Body of pancreas (tissue), 4 donors: ENCODE measurements around the gene ALG3. TPM values are rescaled to one million over a fixed set of nuclear protein-coding genes. Genes with fewer than 3 reads are reported as not detected.
"Not testable (repeated sequence)": the region's sequence is repeated elsewhere in the genome, so short reads cannot be mapped to it uniquely, and the experiment has no call there.

Source experiments
- ATAC-seq: fragments of 150-250 bp; one replicate; pipeline ENCODE4 v1.9.1; 2016
- DNase-seq, 4 donors: peaks; one replicate each; pipeline ENCODE4 v3.0.0-alpha.2; 2019
- H3K27ac ChIP-seq, 4 donors: fragments of 200-600 bp; sonication (generic); 1 replicate in 3 of 4; 2 replicates in 1 of 4; pipeline versions ENCODE4 v1.5.1 to v1.6.1; 2016 to 2019; ENCODE audit warnings: mild to moderate bottlenecking in 1 of 4, mixed read lengths in 1 of 4, moderate library complexity in 1 of 4
- H3K27me3 ChIP-seq, 2 donors: fragments of 200-600 bp; sonication (generic); one replicate each; pipeline ENCODE4 v1.6.0; 2016; ENCODE audit warnings: mild to moderate bottlenecking in 1 of 2
- H3K36me3 ChIP-seq, 2 donors: fragments of 200-600 bp; sonication (generic); replicated peaks in 1 of 2; 2 replicates each; pipeline ENCODE4 v1.5.1; 2016; ENCODE audit warnings: low read depth in 2 of 2; ENCODE audit not compliant: insufficient read depth in 1 of 2
- H3K4me1 ChIP-seq: fragments of 200-600 bp; sonication (generic); one replicate; pipeline ENCODE4 v1.6.0; 2016
- H3K4me3 ChIP-seq, 2 donors: fragments of 200-600 bp; sonication (generic); 1 replicate in 1 of 2; 2 replicates in 1 of 2; pipeline ENCODE4 v1.5.1; 2016 to 2019
- H3K9me3 ChIP-seq, 3 donors: fragments of 200-600 bp; sonication (generic); 1 replicate in 2 of 3; 2 replicates in 1 of 3; pipeline ENCODE4 v1.5.1; 2016
- POLR2A ChIP-seq, 3 donors: fragments of 450-650 bp; IDR thresholded peaks; one replicate each; pipeline ENCODE4 v1.6.1; 2016; ENCODE audit warnings: antibody characterized with exemption in 3 of 3, mild to moderate bottlenecking in 2 of 3
- WGBS, 2 donors: methylation state at CpG; one replicate each; pipeline ENCODE4 v1.1.5; 2017; 5-methylcytosine and 5-hydroxymethylcytosine counted together
- intact Hi-C: fragments of 100-400 bp; cut with DNase I; formaldehyde crosslinking; loops from one replicate; pipeline ENCODE4 v1.15.1; 2023
- total RNA-seq, 2 donors: library from RNA; depleted of rRNA; stranded (reverse); fragments of >200 nt; gene quantifications; one replicate each; pipeline ENCODE4 v1.1.0, GENCODE V29; 2016
- TF ChIP-seq, protein P1 (sequence below), 7 experiments: fragments of 450-650 bp in 4 of 7; fragments of 200-600 bp in 3 of 7; sonication (generic) in 3 of 7; IDR thresholded peaks; one replicate each; pipeline ENCODE4 v1.5.1; 2016 to 2019; ENCODE audit warnings: antibody characterized with exemption in 7 of 7

Gene ALG3
- total RNA-seq, 2 donors from 2014 or later, result 32.4 to 67.6 TPM

DNA sequence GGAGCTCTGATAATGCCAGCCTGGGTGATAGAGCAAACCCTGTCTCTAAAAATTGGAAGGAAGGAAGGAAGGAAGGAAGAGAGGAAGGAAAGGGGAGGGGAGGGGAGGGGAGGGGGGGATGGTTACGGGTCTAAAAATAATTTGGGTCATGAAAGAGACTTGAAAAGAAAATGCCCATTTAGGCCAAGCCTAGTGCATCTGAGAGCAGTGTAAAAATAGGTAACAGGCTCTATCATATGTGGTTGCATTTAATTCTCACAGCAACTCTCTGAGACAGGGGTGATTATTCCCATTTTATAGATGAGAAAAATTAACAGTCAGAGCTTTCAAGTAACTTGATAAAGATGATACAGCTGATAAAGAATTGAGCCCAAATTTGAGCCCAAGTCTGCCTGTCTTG is 23.5 kb upstream of the ALG3 start:
- Histone ChIP-seq H3K9me3 (no peaks in the 10 kb centered on the region), H3K36me3 (no peaks in the 10 kb centered on the region), H3K27me3 (no peaks in the 10 kb centered on the region), H3K4me3 (no peak overlapping the region), H3K4me1 (peaks cover 19% of the 10 kb centered on the region), H3K27ac (no peak overlapping the region)
- no peak for DNase-seq
- TF ChIP-seq POLR2A (IDR thresholded peaks at IDR 0.05), result no peak
- TF ChIP-seq, protein P1, sequence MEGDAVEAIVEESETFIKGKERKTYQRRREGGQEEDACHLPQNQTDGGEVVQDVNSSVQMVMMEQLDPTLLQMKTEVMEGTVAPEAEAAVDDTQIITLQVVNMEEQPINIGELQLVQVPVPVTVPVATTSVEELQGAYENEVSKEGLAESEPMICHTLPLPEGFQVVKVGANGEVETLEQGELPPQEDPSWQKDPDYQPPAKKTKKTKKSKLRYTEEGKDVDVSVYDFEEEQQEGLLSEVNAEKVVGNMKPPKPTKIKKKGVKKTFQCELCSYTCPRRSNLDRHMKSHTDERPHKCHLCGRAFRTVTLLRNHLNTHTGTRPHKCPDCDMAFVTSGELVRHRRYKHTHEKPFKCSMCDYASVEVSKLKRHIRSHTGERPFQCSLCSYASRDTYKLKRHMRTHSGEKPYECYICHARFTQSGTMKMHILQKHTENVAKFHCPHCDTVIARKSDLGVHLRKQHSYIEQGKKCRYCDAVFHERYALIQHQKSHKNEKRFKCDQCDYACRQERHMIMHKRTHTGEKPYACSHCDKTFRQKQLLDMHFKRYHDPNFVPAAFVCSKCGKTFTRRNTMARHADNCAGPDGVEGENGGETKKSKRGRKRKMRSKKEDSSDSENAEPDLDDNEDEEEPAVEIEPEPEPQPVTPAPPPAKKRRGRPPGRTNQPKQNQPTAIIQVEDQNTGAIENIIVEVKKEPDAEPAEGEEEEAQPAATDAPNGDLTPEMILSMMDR (IDR thresholded peaks at IDR 0.05), result no peak
- ATAC-seq, result no peak
- intact Hi-C loops, result no loop called here
- 65 to 67% methylated on average over 1 of the region's 1 CpG for WGBS, 2 donors

DNA sequence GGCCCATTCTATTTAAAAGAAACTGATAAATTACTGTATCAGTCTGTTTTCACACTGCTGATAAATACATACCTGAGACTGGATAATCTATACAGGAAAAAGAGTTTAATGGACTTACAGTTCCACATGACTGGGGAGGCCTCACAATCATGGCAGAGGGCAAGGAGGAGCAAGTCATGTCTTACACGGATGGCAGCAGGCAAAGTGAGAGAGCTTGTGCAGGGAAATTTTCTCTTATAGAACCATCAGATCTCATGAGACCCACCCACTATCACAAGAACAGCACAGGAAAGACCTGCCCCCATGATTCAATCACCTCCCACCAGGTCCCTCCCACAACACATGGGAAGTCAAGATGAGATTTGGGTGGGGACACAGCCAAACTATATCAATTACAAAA is 18.5 kb upstream of the ALG3 start:
- H3K36me3 ChIP-seq, H3K9me3 ChIP-seq, H3K27ac ChIP-seq, ATAC-seq, H3K4me3 ChIP-seq, H3K27me3 ChIP-seq, DNase-seq, H3K4me1 ChIP-seq, intact Hi-C loops: not testable (repeated sequence)
- 87 to 93% methylated on average over 1 of the region's 1 CpG for WGBS, 2 donors

DNA sequence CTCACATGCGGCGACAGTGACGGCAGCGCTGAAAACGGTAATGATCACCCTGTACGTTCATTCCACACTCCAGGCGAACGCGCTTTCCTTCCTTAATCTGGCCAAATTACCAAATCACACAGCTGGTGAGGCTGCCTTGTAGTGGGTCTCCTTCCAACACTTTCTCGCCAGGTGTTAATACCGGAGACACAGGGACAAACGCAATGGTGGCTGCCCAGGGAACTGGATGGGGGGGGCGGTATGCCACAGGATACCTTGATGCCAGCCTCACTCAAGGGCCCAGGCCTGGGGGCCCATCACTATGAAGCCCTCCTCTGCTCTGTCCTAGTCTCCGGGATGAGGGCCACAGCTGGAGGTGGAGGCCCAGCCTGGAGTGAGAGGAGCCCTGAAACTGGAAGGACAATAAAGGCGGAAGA is 14.0 kb upstream of the ALG3 start:
- ATAC-seq (no peak), DNase-seq (no peak)
- Histone ChIP-seq H3K9me3 (no peaks in the 10 kb centered on the region), H3K4me1 (peaks cover 30% of the 10 kb centered on the region), H3K4me3 (no peak overlapping the region), H3K27me3 (no peaks in the 10 kb centered on the region), H3K36me3 (no peaks in the 10 kb centered on the region), H3K27ac (peak overlapping the region; percentile 86 to 99 (median 96))
- intact Hi-C loops, result no loop called here
- 13 to 16% methylated on average over 9 to 15 of the region's 15 CpGs for WGBS, 2 donors
- TF ChIP-seq, protein P1 (IDR thresholded peaks at IDR 0.05), result no peak
- TF ChIP-seq POLR2A (IDR thresholded peaks at IDR 0.05), result peak; percentile 55 to 82 (median 69)

DNA sequence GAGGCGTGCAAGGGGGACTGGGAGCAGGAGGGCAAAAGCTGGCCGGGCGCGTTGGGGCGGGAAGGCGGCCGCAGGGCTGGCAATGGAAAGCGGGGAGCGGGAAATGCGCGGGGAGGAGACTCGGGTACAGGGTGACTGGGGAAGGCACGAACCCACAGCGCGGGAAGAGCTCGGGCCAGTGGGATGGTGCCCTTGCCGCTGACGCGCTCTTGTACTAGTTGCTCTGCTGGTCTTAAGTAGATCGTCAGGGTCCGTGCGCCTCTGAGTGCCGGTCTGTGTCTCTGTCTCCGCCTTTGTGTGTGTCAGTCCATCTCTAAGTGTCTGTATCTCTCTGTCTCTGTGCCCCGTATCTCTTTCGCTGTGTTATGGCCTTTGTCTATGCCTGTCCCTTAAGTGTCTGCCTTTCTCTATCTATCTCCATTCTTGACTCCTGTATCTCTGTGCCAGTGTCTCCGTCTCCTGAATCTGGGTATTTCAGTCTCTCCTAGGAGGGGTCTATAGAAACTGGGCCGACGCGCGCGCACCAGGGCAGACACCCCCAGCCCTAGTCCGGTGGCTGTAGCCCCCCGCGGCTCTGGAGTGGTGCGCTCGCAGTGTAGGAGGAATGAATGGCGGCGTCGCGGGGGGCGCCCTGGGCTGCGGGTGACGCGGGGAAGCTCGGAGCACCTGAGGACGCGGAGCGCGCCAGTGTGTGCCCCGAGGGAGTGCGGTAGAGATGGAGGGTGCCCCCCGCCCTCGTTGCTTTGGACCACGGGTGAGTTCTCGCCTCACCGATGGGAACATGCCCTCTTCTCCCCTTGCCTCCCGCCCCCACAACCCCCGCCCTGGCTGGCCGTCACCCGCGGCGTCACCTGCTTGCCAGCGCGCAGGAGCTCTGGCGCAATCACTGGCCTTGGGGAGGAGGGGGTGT is 13.3 kb upstream of the ALG3 start:
- H3K4me1 ChIP-seq, result peaks cover 30% of the 10 kb centered on the region
- H3K27me3 ChIP-seq, result no peaks in the 10 kb centered on the region
- H3K36me3 ChIP-seq, result no peaks in the 10 kb centered on the region
- no peak overlapping the region for H3K4me3 ChIP-seq
- H3K9me3 ChIP-seq, result no peaks in the 10 kb centered on the region
- H3K27ac ChIP-seq, result peak overlapping the region; percentile 86 to 99 (median 96)
- DNase-seq (peak; percentile 90 to 95 (median 91)), ATAC-seq (peak; percentile 69)
- TF ChIP-seq, protein P1 (IDR thresholded peaks at IDR 0.05), result no peak
- peak; percentile 76 to 98 (median 95) for TF ChIP-seq POLR2A (IDR thresholded peaks at IDR 0.05)
- WGBS, 2 donors, result 1 to 3% methylated on average over 44 to 65 of the region's 66 CpGs
- intact Hi-C loops, result no loop called here

DNA sequence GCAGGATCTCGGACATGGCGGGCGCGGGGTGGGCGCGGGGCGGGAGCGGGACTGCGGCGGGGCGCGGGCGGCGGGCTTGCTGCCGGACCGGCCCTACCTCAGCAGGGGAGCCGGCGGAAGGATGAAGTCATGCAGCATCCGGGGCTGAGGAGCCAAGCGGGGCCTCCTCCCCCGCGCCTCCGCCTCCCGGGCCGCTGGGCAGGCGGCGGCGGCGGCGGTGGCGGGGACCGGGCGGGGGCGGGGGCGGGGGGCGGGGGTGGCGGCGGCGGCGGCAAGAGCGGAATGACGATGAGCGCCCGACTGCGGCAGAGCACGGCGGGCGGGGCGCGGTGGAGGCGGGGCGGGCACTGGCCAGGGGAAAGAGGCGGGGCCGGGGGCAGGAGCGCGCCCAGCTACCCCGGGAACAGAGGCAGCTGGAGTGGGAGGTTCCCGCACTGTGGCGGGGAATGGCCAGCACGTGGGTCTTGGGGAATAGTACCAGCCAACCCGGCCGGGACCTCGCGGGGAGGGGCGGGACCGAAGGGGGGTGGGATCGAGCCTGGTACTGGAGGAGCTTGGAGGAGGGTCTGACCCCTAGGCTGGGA is 12.6 kb upstream of the ALG3 start, which contains the start of gene CAMK2N2:
CAMK2N2 (minus strand) TSS at position 284 of the 584 bp plus-strand sequence; CDS start at position 16, 268 bp downstream.
- Histone ChIP-seq H3K27me3 (no peaks in the 10 kb centered on the region), H3K4me1 (peaks cover 30% of the 10 kb centered on the region), H3K9me3 (no peaks in the 10 kb centered on the region), H3K4me3 (peak within 1 kb of the TSS; percentile 21 to 34), H3K27ac (peak within 1 kb of the TSS; percentile 86 to 99 (median 96)), H3K36me3 (no peaks in the 10 kb centered on the region)
- TF ChIP-seq, protein P1 (IDR thresholded peaks at IDR 0.05), result no peak
- TF ChIP-seq POLR2A (IDR thresholded peaks at IDR 0.05), result peak in 1 of 3 donors; percentile 52
- 0% methylated on average over 5 to 31 of the region's 67 CpGs for WGBS, 2 donors
- intact Hi-C loops, result no loop called here
- DNase-seq (peak; percentile 97), ATAC-seq (peak; percentile 83)
